Aorta (tissue), 5 donors: ENCODE data around the gene SOX18. TPM values are rescaled to one million over a fixed set of nuclear protein-coding genes. Genes with fewer than 3 reads are reported as not detected.

ENCODE experiments used
- ATAC-seq: fragments of 200-7000 bp; cut with Tn5 transposase; one replicate; pipeline ENCODE4 v1.9.1; 2022; ENCODE audit warnings: moderate library complexity; ENCODE audit not compliant: low FRiP score
- DNase-seq, 2 donors: peaks; one replicate each; pipeline ENCODE4 v3.0.0-alpha.2; 2020
- H3K27ac ChIP-seq, 2 donors: one replicate each; pipeline ENCODE4 v1.5.1; 2013; ENCODE audit warnings: low read length in 2 of 2, mild to moderate bottlenecking in 2 of 2, moderate library complexity in 2 of 2, control low read depth in 1 of 2, inconsistent platforms in 1 of 2, low read depth in 1 of 2
- H3K27me3 ChIP-seq, 2 donors: one replicate each; pipeline ENCODE4 v1.6.1; 2013; ENCODE audit warnings: control low read depth in 1 of 2, low read length in 1 of 2, mild to moderate bottlenecking in 1 of 2, moderate library complexity in 1 of 2; ENCODE audit not compliant: insufficient read depth in 2 of 2, control insufficient read depth in 1 of 2
- H3K36me3 ChIP-seq, 2 donors: one replicate each; pipeline ENCODE4 v1.6.1; 2013; ENCODE audit warnings: control low read depth in 1 of 2, low read length in 1 of 2, mild to moderate bottlenecking in 1 of 2; ENCODE audit not compliant: insufficient read depth in 2 of 2, control insufficient read depth in 1 of 2
- H3K4me1 ChIP-seq, 2 donors: one replicate each; pipeline ENCODE4 v1.6.1; 2013; ENCODE audit warnings: low read length in 2 of 2, control low read depth in 1 of 2, mild to moderate bottlenecking in 1 of 2, moderate library complexity in 1 of 2; ENCODE audit not compliant: insufficient read depth in 2 of 2, control insufficient read depth in 1 of 2
- H3K4me3 ChIP-seq, 2 donors: one replicate each; pipeline ENCODE4 v1.5.1; 2013; ENCODE audit warnings: low read length in 2 of 2, control low read depth in 1 of 2, mild to moderate bottlenecking in 1 of 2
- H3K9me3 ChIP-seq: one replicate; pipeline ENCODE4 v1.6.1; 2013; ENCODE audit warnings: mild to moderate bottlenecking, low read length; ENCODE audit not compliant: control insufficient read depth
- WGBS, 2 donors: extraction: QIAGEN DNeasy Blood & Tissue Kit; methylation state at CpG; one replicate each; pipeline ENCODE4 v1.1.7; 2013; 5-methylcytosine and 5-hydroxymethylcytosine counted together
- intact Hi-C, 2 donors: fragments of 100-400 bp; cut with DNase I; formaldehyde crosslinking; loops; one replicate each; pipeline versions ENCODE4 v1.14.2 to v1.15.0; 2022
- polyA plus RNA-seq, 2 donors: library from polyadenylated mRNA; stranded (reverse); fragments of 200-250 nt; gene quantifications; one replicate each; pipeline ENCODE4 v1.2.3, GENCODE V29; 2013
- total RNA-seq, 2 donors: library from RNA; stranded (reverse); fragmentation: NEBNext Ultra II Directional; extraction: Animal tissue kit (Norgen Biotek cat#: 25700); gene quantifications; one replicate each; pipeline ENCODE4 v1.2.1, GENCODE V29; 2021
- donor health status: healthy with polysubstance abuse.
- donor health status: Bipolar disorder and iron deficiency.
- donor health status: DM: no; HTN: no; CAD: no.
- donor health status: DM: no; HTN: no; CAD: no.
- donor health status: DM: yes; HTN: yes; CAD: no.

SOX18 gene
- total and polyA plus RNA-seq, 4 donors: 1.3 to 186 (median 22.9) TPM

DNA sequence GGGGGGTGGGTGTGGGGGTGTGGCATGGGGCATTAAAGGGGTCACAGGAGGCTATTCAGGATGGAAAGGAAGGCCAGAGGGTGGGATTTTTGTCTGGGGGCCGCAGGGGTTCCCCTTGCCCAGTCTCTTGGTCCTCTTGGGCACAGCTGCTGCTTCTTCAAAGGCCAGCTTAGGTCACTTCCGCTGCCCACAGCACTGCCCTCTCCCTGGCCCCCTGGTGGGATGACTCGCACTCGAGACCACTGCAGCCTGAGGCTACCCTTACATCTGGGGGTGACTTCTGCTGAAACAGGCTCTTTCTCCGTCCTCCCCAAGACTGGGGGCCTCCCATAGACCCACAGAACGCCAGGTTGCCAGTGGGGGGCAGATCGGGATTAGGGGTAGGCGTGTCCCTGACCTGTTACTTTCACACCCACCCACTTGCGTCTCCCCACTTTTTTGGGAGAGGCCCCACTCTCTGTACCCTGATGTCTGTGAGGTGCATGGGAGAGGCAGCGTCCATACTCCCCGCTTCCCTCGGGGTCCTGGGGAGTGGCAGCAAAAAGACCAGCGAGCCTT, 33.5 kb upstream of the SOX18 start:
- H3K27ac ChIP-seq: no peak overlapping the region
- ATAC-seq: no peak
- H3K27me3 ChIP-seq: no peaks in the 10 kb centered on the region
- H3K4me3 ChIP-seq: no peak overlapping the region
- H3K9me3 ChIP-seq: no peaks in the 10 kb centered on the region
- no peaks in the 10 kb centered on the region for H3K36me3 ChIP-seq
- no peak for DNase-seq
- intact Hi-C loops: no loop called here
- WGBS, 2 donors: 26 to 32% methylated on average over 13 of the region's 13 CpGs
- no peaks in the 10 kb centered on the region for H3K4me1 ChIP-seq

DNA sequence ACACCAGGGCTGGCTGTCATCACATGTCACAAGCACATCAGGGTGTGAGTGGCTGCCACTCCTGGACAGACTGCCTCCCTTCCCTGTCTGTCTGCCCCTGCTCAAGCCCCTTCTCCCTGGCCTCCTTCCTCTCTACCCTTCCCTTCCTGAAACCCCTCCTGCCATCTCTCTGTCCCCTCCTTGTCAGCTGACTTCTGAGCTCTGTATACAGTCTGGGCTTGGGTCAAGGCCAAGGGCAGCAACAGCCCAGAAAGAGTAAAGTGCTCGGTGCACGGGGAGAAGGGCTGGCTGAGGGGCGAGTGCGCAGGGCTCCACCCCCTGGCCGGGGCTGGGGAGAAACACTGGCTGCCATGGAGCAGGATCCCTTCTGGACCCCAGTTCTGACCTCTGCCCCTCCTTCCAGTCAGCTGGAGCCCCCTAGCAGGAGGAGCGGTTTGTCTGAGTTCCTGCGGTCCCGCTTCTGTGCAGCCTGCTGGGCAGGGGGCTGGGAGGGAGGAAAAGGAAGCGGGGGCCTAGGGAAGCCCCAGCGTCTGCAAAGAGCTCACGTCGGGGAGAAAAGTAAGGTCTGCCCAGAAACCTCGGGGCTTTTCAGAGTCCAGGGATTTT, 32.8 kb upstream of the SOX18 start:
- H3K4me1 ChIP-seq: no peaks in the 10 kb centered on the region
- H3K4me3 ChIP-seq: no peak overlapping the region
- no peaks in the 10 kb centered on the region for H3K27me3 ChIP-seq
- H3K9me3 ChIP-seq: no peaks in the 10 kb centered on the region
- ATAC-seq (no peak), DNase-seq (no peak)
- WGBS, 2 donors: 29 to 35% methylated on average over 13 of the region's 13 CpGs
- intact Hi-C loops: no loop called here
- no peak overlapping the region for H3K27ac ChIP-seq
- no peaks in the 10 kb centered on the region for H3K36me3 ChIP-seq

DNA sequence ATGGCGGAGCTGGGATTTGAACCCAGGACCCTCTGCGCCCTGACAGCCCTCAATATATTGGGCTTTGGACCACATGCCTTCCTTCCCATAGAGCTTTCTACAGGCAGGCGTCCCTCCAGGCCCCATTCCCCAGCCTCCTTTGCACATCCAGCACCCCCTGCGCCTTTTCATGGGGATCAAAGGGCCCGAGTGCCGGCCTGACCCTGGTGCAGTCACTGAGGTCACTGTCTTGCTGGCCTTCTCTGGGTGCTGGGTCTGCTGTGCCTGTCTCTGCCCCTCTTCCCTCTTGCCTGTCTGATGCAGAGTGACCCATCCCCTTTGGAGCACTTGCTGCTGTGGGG, 32.2 kb upstream of the SOX18 start:
- Histone ChIP-seq H3K27me3 (no peaks in the 10 kb centered on the region), H3K4me1 (no peaks in the 10 kb centered on the region), H3K4me3 (no peak overlapping the region), H3K36me3 (no peaks in the 10 kb centered on the region), H3K9me3 (no peaks in the 10 kb centered on the region), H3K27ac (no peak overlapping the region)
- DNase-seq (no peak), ATAC-seq (no peak)
- WGBS, 2 donors: 87 to 95% methylated on average over 6 of the region's 6 CpGs
- intact Hi-C loops: no loop called here

DNA sequence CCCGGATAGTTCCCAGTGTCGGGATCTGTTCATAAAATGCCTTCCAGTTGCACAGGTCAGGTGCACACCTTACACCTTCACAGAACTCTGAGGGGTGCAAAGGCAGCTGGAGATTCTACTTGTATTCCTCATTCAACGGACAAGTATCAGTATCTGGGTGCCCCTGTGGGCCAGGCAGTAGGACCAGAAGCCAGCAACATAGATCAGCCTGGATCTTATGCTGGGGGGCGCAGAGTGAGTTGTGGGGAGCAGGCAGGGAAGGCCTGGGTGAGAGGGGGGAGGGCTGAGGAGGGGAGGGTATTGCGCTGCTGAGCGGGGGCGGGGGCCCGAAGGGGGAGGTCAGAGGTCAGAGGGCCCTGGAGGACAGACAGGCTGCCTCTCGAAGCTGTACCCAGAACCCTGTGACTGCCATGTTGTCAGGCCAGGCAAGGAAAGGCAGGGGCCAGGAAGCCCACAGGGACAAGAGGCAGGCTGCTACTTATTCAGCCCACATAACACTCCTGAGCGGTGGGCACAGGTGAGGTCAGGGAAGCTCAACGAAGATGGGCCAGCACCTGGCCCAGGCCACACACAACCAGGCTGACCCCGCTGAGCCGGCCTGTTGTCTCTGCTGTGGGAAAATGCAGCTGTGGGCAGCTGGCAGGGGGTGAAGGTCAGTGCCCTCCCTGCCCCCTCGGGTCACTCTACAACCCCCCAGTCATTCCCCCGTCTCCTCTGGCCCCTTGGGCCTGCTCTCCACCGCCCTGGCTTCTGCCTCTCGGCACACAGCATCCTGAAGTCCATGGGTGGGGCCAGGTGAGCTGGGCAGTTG, 31.6 kb upstream of the SOX18 start:
- no peak for DNase-seq
- Histone ChIP-seq H3K27ac (no peak overlapping the region), H3K36me3 (no peaks in the 10 kb centered on the region), H3K4me1 (no peaks in the 10 kb centered on the region), H3K9me3 (no peaks in the 10 kb centered on the region), H3K27me3 (no peaks in the 10 kb centered on the region), H3K4me3 (no peak overlapping the region)
- WGBS, 2 donors: 81 to 86% methylated on average over 16 to 17 of the region's 17 CpGs
- intact Hi-C loops: no loop called here
- no peak for ATAC-seq

DNA sequence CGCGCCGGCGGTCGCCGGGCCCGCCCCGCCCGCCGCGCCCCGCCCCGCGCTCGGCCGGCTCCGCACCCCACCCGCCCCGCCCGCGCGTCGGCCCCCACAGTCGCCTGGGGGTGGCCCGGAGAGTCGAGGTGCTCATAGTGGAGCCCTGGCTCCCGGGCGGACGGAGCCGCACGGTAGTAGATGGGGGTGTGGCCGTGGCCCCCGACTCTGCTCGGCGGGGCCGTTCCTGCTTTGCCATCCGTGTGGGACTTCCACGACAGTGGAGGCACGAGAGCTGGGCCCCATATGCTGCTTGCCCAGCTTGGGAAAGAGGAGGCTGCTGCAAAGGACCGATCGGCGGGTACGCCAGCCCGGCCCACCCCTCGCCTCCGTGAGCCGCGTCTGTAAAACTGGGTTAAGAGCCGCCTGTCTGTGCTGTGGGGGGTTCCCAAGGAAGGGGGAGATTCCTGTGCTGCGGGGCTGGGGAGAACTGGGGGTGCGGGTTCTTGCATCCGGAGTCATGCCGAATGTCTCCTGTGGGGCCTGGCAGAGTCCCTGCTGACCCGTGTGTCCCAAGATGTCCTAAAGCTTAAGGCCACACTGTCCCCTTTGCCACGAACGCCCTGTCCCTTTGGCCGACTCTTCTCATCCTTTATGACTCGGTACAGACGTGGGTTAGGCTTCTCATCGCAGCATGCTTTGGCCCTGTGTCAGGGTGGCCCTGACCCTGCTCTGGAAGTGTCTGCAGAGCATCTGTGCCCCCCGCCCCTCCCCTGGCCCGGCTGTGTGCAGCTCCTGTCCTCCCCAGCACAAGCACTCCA, 30.8 kb upstream of the SOX18 start, which contains the start of gene OPRL1:
OPRL1 (plus strand) TSS at position 70 of the 800 bp plus-strand sequence. CDS start 12,639 bp downstream, outside the sequence.
- Histone ChIP-seq H3K27ac (no peak within 1 kb of the TSS), H3K4me1 (no peaks in the 10 kb centered on the region), H3K36me3 (no peaks in the 10 kb centered on the region), H3K9me3 (no peaks in the 10 kb centered on the region), H3K27me3 (no peaks in the 10 kb centered on the region), H3K4me3 (peak within 1 kb of the TSS; percentile 46 to 66)
- WGBS, 2 donors: 4 to 7% methylated on average over 34 to 62 of the region's 62 CpGs
- DNase-seq (no peak), ATAC-seq (no peak)
- intact Hi-C loops: no loop called here

DNA sequence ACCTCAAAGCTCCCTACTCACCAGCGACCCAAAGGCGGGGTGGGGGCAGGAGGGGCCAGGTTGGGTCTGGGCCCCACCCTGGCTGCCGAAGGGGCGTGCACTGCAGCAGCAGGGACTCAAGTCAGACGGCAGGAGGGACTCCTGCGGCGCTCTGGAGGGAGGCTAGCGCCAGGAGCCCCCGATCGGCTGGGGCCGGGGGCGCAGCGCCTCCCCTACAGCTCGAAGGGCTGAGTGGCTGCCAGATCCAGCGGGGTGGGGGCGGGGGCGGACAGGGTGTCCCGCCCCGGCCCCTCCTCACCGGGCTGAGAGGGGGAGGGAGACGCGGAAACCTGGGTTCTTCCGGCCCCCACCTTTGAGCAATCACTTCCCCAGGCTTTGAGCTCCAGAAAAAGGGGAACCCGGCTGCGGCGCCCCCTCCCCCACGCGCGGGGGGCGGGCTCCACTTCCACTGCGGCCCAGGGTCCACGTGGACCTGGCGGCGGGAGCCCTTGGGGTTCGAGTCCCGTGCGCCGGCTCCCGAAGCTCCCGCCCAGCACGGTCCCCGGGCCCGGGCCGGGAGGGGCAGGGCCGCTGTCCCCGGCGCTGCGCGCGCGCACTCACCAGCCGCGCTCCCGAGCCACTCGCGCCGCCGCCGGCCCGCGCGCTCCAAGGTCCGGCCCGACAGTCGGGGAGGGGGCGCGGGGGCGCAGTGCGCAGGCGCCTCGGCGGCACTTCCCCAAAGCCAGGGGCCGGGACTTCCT, 30.0 kb upstream of the SOX18 start, which contains the start of gene RGS19:
RGS19 (minus strand) TSS at position 246 of the 740 bp plus-strand sequence. CDS start 2,632 bp downstream, outside the sequence.
- peak; percentile 90 to 92 for DNase-seq
- intact Hi-C loops: no loop called here

DNA sequence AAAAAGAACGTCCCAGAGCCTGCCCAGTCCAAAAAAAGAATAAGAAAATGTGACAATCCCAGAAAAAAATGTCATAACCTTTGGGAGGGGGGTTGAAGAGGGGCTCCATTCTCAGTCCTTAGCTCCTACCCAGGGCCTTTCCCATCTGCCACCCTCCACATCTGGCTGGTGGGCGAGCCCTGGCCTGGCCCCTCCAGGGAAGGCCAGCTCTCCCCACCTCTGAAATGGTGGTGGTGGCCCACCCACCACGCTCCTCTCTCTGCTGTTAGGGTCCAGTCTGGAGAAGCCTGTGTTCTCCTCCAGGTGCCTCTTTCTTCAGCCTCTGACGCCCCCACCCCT, 29.5 kb upstream of the SOX18 start:
- Histone ChIP-seq H3K9me3 (no peaks in the 10 kb centered on the region), H3K27me3 (no peaks in the 10 kb centered on the region), H3K4me3 (peak overlapping the region; percentile 46 to 66), H3K27ac (no peak overlapping the region), H3K4me1 (no peaks in the 10 kb centered on the region), H3K36me3 (no peaks in the 10 kb centered on the region)
- ATAC-seq (no peak), DNase-seq (no peak)
- 15% methylated on average over 4 of the region's 4 CpGs for WGBS, 2 donors
- intact Hi-C loops: no loop called here

More for the DNA sequence above, 30.0 kb upstream of the SOX18 start, which contains the start of gene RGS19:
- Histone ChIP-seq H3K4me3 (peak within 1 kb of the TSS; percentile 46 to 66), H3K27me3 (no peaks in the 10 kb centered on the region), H3K27ac (no peak within 1 kb of the TSS), H3K9me3 (no peaks in the 10 kb centered on the region), H3K4me1 (no peaks in the 10 kb centered on the region), H3K36me3 (no peaks in the 10 kb centered on the region)
- WGBS, 2 donors: 0 to 1% methylated on average over 38 to 73 of the region's 73 CpGs
- peak; percentile 67 for ATAC-seq
